OCI-LY7 (cell line): Measurements from ENCODE around the gene C5orf58.

Experiments used
- EZH2phosphoT487 ChIP-seq: fragments of 200-600 bp; sonication (generic); IDR thresholded peaks from 2 replicates; pipeline ENCODE4 v1.6.1; 2018; ENCODE audit warnings: low read depth, borderline replicate concordance, mild to moderate bottlenecking, mixed run types, antibody characterized with exemption, low read length, moderate library complexity, mixed read lengths
- TF ChIP-seq, protein P1 (sequence below): fragments of 200-600 bp; sonication (generic); conservative IDR thresholded peaks from 2 replicates; pipeline ENCODE4 v1.5.1; 2014; ENCODE audit warnings: mild to moderate bottlenecking, antibody characterized with exemption, low read length, moderate library complexity, mixed read lengths

DNA sequence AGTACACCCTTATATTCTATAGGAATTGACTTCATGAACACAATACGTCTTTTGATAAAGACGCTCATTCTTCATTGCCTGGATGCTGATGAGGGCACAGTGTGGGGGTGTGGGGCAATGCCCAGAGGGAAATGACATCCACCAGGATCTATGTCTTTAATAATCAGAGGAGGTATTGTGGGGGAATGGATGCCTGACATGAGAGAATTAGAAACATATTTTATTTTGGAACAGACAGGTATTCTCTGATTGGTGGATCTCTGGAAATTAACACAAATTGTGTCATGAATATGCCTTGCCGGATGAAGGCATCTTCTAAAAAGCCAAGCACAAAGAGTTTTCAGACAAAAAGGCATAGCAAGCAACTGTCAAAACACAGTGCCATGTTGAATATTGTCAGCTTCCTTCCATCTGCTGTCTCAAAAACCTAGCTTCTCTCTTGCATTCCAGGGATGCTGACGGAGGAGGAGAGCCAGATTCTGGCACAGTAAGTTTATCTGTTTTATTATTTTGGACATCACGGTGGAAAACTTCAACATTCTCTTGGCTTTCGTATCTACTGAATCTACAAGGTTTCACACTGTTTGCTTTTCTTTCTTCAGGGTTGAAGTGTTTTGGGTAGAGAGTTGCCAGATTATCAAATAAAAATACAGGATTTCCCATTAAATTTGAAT is 3.9 kb upstream of the C5orf58 start:
- TF ChIP-seq EZH2phosphoT487: no peak
- TF ChIP-seq, protein P1, sequence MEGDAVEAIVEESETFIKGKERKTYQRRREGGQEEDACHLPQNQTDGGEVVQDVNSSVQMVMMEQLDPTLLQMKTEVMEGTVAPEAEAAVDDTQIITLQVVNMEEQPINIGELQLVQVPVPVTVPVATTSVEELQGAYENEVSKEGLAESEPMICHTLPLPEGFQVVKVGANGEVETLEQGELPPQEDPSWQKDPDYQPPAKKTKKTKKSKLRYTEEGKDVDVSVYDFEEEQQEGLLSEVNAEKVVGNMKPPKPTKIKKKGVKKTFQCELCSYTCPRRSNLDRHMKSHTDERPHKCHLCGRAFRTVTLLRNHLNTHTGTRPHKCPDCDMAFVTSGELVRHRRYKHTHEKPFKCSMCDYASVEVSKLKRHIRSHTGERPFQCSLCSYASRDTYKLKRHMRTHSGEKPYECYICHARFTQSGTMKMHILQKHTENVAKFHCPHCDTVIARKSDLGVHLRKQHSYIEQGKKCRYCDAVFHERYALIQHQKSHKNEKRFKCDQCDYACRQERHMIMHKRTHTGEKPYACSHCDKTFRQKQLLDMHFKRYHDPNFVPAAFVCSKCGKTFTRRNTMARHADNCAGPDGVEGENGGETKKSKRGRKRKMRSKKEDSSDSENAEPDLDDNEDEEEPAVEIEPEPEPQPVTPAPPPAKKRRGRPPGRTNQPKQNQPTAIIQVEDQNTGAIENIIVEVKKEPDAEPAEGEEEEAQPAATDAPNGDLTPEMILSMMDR: no peak
